Body of pancreas (tissue), 4 donors: ENCODE data around the gene POLA2.

ENCODE experiments used
- CTCF ChIP-seq, 7 experiments: fragments of 450-650 bp in 4 of 7; fragments of 200-600 bp in 3 of 7; sonication (generic) in 3 of 7; IDR thresholded peaks; one replicate each; pipeline ENCODE4 v1.5.1; 2016 to 2019; ENCODE audit warnings: antibody characterized with exemption in 7 of 7
- POLR2A ChIP-seq, 3 donors: fragments of 450-650 bp; IDR thresholded peaks; one replicate each; pipeline ENCODE4 v1.6.1; 2016; ENCODE audit warnings: antibody characterized with exemption in 3 of 3, mild to moderate bottlenecking in 2 of 3

- TF ChIP-seq CTCF (IDR thresholded peaks at IDR 0.05): no peak
- no peak for TF ChIP-seq POLR2A (IDR thresholded peaks at IDR 0.05)
Measured at GRCh38 chr11:65321076-65321475, 59.3 kb downstream of the POLA2 start.
